ENCODE measurements around the gene WDR1.

DNA sequence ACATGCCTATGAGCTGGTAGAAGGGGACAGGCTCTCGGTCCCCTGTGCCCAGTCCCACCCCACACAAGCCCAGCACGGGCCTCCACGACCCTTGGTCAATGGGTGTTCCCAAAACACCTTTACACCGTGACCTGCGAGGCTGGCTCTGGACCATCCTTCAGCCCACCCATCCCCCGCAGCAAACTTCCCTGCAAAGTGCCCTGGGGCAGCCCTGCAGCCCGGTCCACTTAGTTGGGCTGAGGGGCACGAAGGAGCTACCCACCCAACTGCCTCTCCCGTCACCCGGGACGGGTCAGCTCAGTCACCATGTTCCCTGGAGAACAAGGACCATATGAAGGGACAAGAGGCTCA lies 23.4 kb downstream of the WDR1 start:
- TF ChIP-seq, protein P1, sequence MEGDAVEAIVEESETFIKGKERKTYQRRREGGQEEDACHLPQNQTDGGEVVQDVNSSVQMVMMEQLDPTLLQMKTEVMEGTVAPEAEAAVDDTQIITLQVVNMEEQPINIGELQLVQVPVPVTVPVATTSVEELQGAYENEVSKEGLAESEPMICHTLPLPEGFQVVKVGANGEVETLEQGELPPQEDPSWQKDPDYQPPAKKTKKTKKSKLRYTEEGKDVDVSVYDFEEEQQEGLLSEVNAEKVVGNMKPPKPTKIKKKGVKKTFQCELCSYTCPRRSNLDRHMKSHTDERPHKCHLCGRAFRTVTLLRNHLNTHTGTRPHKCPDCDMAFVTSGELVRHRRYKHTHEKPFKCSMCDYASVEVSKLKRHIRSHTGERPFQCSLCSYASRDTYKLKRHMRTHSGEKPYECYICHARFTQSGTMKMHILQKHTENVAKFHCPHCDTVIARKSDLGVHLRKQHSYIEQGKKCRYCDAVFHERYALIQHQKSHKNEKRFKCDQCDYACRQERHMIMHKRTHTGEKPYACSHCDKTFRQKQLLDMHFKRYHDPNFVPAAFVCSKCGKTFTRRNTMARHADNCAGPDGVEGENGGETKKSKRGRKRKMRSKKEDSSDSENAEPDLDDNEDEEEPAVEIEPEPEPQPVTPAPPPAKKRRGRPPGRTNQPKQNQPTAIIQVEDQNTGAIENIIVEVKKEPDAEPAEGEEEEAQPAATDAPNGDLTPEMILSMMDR (IDR thresholded peaks at IDR 0.05): no peak
- TF ChIP-seq POLR2A (IDR thresholded peaks at IDR 0.05; ENCODE audit: low read depth): no peak
- TF ChIP-seq EP300 (IDR thresholded peaks at IDR 0.05): no peak
- no peak for TF ChIP-seq POLR2AphosphoS5 (IDR thresholded peaks at IDR 0.05)
